Stimulated activated naive CD8-positive, alpha-beta T cell treated with anti-CD3 and anti-CD28 coated beads, Interleukin-15, amount 100 ng/mL, for 72 hours (primary cell): ENCODE data around the gene CHRNA9.
"Not testable (repeated sequence)": the region's sequence is repeated elsewhere in the genome, so short reads cannot be mapped to it uniquely, and the experiment has no call there.

ENCODE experiments used
- ATAC-seq: fragments of 150-1000 bp; cut with Tn5 transposase; 2 replicates; pipeline ENCODE4 v1.10.0; 2021; ENCODE audit warnings: mild to moderate bottlenecking, moderate library complexity
- DNase-seq, 2 donors: peaks; one replicate each; pipeline ENCODE4 v3.0.0; 2021 to 2022
- H3K27ac Mint-ChIP-seq, 2 donors: one replicate each; pipeline ENCODE4 v1.8.0; 2022; ENCODE audit warnings: mild to moderate bottlenecking in 2 of 2, mixed read lengths in 2 of 2, moderate library complexity in 2 of 2
- H3K27me3 Mint-ChIP-seq: one replicate; pipeline ENCODE4 v1.8.0; 2022; ENCODE audit warnings: mixed read lengths
- H3K4me1 Mint-ChIP-seq: one replicate; pipeline ENCODE4 v1.8.0; 2022; ENCODE audit warnings: mild to moderate bottlenecking, mixed read lengths
- H3K4me3 Mint-ChIP-seq, 2 donors: one replicate each; pipeline ENCODE4 v1.8.0; 2022; ENCODE audit warnings: mild to moderate bottlenecking in 2 of 2, mixed read lengths in 2 of 2, moderate library complexity in 1 of 2
- H3K9me3 Mint-ChIP-seq, 2 donors: one replicate each; pipeline ENCODE4 v1.8.0; 2022; ENCODE audit warnings: mixed read lengths in 2 of 2

The CHRNA9 gene

DNA sequence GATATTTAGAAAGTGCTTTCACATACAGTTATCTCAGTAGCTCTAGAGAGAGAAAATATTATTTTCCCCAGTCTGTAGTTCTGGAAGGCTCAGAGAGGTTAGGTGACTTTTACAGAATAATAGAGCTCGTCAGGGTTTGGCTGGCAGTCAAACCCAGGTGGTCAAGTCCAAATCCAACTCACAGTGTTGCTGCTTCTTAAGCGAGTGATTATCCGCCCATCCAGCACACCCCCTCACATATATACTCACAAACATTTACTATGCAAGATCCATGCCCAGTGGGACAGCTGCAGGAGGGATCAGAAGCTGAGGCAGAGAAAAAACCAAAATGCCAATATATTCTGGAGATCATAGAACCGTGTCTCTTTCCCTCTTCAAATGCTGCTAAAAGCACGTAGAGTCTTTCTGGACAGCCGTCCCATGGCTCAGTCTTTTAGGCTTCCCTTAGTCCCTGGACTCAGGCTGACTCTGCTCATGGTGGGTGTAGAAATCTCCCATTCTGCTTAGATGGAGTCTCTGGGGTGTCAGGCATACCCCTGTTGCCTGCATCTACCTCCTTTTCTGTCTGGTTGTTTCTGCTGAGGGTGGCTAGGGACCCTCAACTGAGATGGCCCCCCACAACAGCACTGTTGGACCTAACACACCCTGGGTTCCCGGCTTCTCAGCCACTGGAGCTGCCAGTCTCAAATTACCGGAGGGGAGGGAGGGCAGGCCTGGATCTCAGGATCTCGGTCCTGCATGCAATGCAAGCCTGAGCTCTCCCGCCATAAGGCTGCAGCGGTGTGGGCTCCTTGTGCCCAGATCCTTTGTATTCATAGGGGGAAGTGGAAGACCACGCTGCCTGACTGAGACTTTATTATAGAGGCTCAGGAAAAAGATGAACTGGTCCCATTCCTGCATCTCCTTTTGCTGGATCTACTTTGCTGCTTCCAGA is at the start of gene CHRNA9:
Gene CHRNA9, plus strand, starts transcription at position 743 of the 934 bp plus-strand sequence. Its CDS starts 135 bp downstream, at position 878.
- Mint-ChIP-seq H3K9me3 (no peaks in the 10 kb centered on the region), H3K4me3 (no peak within 1 kb of the TSS), H3K27me3 (no peaks in the 10 kb centered on the region), H3K27ac (no peak within 1 kb of the TSS), H3K4me1 (peaks cover under 1% of the 10 kb centered on the region)
- ATAC-seq (no peak), DNase-seq (no peak)

DNA sequence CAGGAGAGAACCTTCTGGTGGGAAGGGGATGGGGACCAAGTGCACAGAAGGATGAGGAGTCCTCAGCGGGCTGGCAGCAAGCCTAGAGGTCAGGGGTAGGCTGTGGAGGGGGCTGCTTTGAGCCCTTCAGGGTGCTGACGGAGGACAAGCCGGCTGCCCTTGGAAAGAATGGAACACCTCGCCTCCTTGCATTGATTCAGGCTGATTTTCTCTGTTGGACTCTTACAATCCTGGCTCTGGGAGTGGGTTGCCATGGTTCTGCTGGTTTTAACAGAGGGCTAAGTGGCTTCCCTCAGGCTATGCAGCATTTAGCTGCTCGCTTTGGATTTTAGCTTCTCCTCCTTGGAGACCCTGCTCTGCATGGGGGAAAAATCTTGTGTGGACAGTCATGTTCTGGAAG is 49.4 kb upstream of the CHRNA9 start:
- ATAC-seq (no peak), DNase-seq (no peak)
- Mint-ChIP-seq H3K4me3 (no peak overlapping the region), H3K9me3 (peaks cover 11 to 24% of the 10 kb centered on the region in 2 donors), H3K27me3 (no peaks in the 10 kb centered on the region), H3K27ac (no peak overlapping the region), H3K4me1 (peaks cover 93% of the 10 kb centered on the region)

- no peak for DNase-seq
- ATAC-seq = no peak
- Mint-ChIP-seq H3K4me1 (peaks cover 86% of the 10 kb centered on the region), H3K27me3 (no peaks in the 10 kb centered on the region), H3K4me3 (peak overlapping the region; percentile 2 to 69), H3K27ac (peak overlapping the region; percentile 37 to 92), H3K9me3 (peaks cover 0 to 1% of the 10 kb centered on the region in 2 donors)
Measured at GRCh38 chr4:40288566-40288965, 46.6 kb upstream of the CHRNA9 start.

DNA sequence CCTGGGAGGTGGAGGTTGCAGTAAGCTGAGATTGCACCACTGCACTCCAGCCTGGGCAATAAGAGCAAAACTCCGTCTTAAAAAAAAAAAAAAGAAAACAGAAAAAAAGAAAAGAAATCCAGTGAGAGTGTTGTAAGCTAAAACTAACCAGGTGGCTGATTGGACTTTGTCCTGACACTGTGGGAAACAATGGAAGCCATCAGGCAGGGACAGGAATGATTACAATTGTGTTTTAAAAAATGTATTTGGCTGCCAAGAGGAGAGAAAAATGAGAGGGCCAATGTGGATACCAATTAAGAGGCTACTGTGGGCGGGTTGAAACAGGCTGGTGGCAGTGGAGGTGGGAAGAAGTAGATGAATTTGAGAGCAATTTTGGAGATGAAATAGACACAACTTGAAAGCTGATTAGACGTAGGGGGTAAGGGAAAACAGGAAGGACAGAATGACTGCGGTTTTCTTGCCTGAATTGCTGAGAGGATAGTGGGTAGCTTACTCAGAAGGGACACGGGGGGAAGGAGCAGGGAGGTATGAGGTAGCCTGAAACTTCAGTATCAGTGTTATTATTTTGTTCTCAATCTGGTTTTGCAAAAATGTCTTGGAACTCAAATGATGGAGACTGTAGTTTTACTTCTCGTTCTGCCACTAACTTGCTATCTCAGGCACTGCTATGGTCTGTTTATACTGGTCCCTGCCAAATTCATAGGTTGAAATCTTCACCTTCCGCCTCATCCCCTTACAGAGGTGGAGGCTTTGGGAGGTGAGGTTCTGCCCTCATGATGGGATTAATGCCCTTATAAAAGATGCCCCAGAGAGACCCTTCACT is 45.6 kb upstream of the CHRNA9 start:
- H3K27ac Mint-ChIP-seq = peak overlapping the region; percentile 89 to 92

GRCh38 chr4:40290611-40291186 is 44.4 kb upstream of the CHRNA9 start:
- H3K4me3 Mint-ChIP-seq = peak overlapping the region in 1 of 2 donors; percentile 71
- H3K4me1 Mint-ChIP-seq = peaks cover 65% of the 10 kb centered on the region
- not testable (repeated sequence) for ATAC-seq, H3K9me3 Mint-ChIP-seq, H3K27ac Mint-ChIP-seq, DNase-seq, H3K27me3 Mint-ChIP-seq

More for the DNA sequence above, 45.6 kb upstream of the CHRNA9 start:
- DNase-seq (no peak), ATAC-seq (peak; percentile 61)
- Mint-ChIP-seq H3K9me3 (no peaks in the 10 kb centered on the region), H3K27me3 (no peaks in the 10 kb centered on the region), H3K4me3 (peak overlapping the region; percentile 69 to 71), H3K4me1 (peaks cover 76% of the 10 kb centered on the region)

DNA sequence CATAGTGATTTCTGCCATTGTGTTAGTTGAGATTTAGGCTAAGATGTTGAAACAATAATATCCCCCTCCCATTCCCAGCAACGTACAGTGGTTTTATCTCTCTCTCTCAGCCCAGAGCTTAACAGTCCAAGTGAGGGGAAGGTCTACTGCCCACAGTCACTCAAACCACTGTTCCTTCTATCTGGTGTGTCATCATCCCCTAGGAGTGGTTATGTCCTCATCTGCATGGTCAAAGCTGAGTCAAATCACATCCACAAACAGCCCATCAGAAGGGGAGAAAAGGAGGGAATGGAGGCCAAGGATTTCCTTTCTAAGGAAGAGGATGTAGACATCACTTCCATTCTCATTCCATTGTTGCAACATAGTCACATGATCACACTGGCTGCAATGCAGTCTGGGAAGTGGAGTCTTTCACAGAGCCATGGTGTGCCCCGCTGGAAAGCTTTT is 42.8 kb upstream of the CHRNA9 start:
- H3K27ac Mint-ChIP-seq = peak overlapping the region; percentile 20 to 81
- ATAC-seq = peak; percentile 73

DNA sequence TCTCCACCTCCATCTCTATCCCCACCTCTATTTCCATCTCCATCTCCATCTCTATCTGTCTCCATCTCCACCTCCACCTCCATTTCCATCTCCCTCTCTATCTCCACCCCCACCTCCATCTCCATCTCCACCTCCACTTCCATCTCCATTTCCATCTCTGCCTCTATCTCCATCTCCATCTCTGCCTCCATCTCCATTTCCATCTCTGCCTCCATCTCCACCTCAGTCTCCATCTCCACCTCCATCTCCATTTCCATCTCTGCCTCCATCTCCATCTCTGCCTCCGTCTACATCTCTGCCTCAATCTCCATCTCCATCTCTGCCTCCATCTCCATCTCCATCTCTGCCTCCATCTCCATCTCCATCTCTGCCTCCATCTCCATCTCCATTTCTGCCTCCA is 40.8 kb upstream of the CHRNA9 start:
- DNase-seq (no peak), ATAC-seq (no peak)
- Mint-ChIP-seq H3K27me3 (no peaks in the 10 kb centered on the region), H3K27ac (no peak overlapping the region), H3K4me3 (no peak overlapping the region), H3K9me3 (no peaks in the 10 kb centered on the region), H3K4me1 (peaks cover 54% of the 10 kb centered on the region)

More for the DNA sequence above, 42.8 kb upstream of the CHRNA9 start:
- Mint-ChIP-seq H3K27me3 (no peaks in the 10 kb centered on the region), H3K4me3 (peak overlapping the region in 1 of 2 donors; percentile 30), H3K4me1 (peaks cover 55% of the 10 kb centered on the region), H3K9me3 (no peaks in the 10 kb centered on the region)
- no peak for DNase-seq

GRCh38 chr4:40295030-40295429 is 40.1 kb upstream of the CHRNA9 start:
- not testable (repeated sequence) for H3K9me3 Mint-ChIP-seq, DNase-seq, ATAC-seq, H3K27me3 Mint-ChIP-seq, H3K27ac Mint-ChIP-seq, H3K4me3 Mint-ChIP-seq
- H3K4me1 Mint-ChIP-seq = peaks cover 54% of the 10 kb centered on the region

DNA sequence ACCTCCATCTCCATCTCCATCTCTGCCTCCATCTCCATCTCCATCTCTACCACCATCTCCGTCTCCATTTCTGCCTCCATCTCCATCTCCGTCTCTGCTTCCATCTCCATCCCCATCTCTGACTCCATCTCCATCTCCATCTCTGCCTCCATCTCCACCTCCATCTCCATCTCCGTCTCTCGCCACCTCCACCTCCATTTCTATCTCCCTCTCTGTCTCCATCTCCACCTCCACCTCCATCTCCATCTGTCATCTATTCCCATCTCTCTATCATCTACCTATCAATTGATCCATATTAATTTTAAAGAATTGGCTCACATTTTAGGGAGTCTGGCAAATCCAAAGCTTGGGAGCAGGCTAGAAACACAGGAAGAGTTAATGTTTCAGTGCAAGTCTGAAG is 39.6 kb upstream of the CHRNA9 start:
- Mint-ChIP-seq H3K4me1 (peaks cover 54% of the 10 kb centered on the region), H3K27ac (no peak overlapping the region), H3K9me3 (no peaks in the 10 kb centered on the region), H3K27me3 (no peaks in the 10 kb centered on the region), H3K4me3 (no peak overlapping the region)
- DNase-seq = no peak
- ATAC-seq = no peak

DNA sequence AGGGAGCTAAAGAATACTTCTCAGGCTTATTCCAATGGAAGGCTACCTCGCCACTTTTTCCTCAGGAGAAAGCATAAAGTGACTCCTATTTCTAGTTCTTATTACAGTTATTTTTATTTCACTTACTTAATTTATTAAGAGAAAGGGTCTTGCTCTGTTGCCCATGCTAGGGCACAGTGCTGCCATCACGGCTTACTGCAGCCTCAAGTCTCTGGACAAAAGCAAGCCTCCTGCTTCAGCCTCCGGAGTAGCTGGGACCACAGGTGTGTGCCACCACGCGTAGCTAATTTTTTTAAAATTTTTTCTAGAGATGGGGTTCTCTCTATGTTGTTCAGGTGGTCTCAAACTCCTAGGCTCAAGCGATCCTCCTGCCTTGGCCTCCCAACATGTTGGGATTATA is 36.0 kb upstream of the CHRNA9 start:
- Mint-ChIP-seq H3K4me1 (peaks cover 53% of the 10 kb centered on the region), H3K4me3 (no peak overlapping the region), H3K27me3 (no peaks in the 10 kb centered on the region), H3K9me3 (peaks cover 0 to 4% of the 10 kb centered on the region in 2 donors), H3K27ac (no peak overlapping the region)
- DNase-seq (no peak), ATAC-seq (no peak)

DNA sequence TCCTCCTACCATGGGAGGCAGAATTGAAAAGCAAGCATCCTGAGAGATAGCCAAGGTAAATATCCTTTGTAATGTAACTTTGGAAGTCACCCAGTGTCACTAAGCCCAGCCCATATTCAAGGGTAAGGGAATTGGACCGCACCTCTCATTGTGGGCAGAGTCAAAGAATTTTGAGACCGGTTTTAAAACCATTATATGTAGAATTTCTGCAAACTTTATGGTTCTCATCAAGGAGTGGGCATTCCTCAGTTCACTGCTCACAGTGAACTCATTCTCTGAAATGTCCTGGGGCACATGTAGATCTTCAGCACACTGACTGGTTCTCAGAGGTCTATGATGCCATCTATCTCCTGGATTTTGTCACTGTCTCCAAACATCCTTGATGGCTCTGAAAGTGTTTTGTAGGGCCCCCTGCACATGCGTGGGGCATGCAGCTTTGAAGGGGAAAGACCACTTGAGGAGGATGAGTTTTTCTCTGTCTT is 35.3 kb upstream of the CHRNA9 start:
- H3K4me3 Mint-ChIP-seq = no peak overlapping the region
- H3K27me3 Mint-ChIP-seq = no peaks in the 10 kb centered on the region
- H3K9me3 Mint-ChIP-seq = peaks cover 5 to 9% of the 10 kb centered on the region in 2 donors
- H3K4me1 Mint-ChIP-seq = peaks cover 59% of the 10 kb centered on the region
- DNase-seq = no peak
- ATAC-seq = peak; percentile 59
- H3K27ac Mint-ChIP-seq = no peak overlapping the region

GRCh38 chr4:40300371-40301162 is 34.6 kb upstream of the CHRNA9 start:
- peak overlapping the region; percentile 30 to 40 for H3K27ac Mint-ChIP-seq

DNA sequence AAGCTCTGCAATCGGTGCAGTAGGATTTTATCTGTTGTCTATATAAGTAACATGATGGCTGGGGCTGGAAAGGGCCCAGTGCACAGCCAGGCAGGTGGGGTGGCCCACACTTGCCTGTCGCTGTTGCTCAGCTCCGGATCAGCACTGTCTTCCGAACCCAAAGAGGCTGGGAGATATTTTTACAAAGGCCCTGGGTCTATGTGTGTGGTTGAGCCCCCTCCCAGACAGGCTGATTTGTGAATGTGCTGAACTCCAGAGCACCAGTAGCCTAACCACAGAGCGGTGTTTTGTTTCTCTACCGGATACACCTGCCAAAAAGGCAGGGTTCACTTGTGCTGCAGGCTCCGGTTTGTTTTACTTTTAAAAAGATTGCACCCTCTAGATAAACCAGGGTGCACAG is 33.5 kb upstream of the CHRNA9 start:
- H3K27me3 Mint-ChIP-seq = no peaks in the 10 kb centered on the region
- peaks cover 6 to 12% of the 10 kb centered on the region in 2 donors for H3K9me3 Mint-ChIP-seq
- peaks cover 76% of the 10 kb centered on the region for H3K4me1 Mint-ChIP-seq
- peak overlapping the region; percentile 74 to 75 for H3K4me3 Mint-ChIP-seq
- peak overlapping the region; percentile 71 to 94 for H3K27ac Mint-ChIP-seq
- DNase-seq = peak in 1 of 2 donors; percentile 38
- ATAC-seq = peak; percentile 51

More at GRCh38 chr4:40300371-40301162, 34.6 kb upstream of the CHRNA9 start:
- Mint-ChIP-seq H3K4me1 (peaks cover 66% of the 10 kb centered on the region), H3K27me3 (no peaks in the 10 kb centered on the region), H3K4me3 (peak overlapping the region; percentile 19 to 34), H3K9me3 (peaks cover 6 to 12% of the 10 kb centered on the region in 2 donors)
- DNase-seq = no peak
- ATAC-seq = no peak

DNA sequence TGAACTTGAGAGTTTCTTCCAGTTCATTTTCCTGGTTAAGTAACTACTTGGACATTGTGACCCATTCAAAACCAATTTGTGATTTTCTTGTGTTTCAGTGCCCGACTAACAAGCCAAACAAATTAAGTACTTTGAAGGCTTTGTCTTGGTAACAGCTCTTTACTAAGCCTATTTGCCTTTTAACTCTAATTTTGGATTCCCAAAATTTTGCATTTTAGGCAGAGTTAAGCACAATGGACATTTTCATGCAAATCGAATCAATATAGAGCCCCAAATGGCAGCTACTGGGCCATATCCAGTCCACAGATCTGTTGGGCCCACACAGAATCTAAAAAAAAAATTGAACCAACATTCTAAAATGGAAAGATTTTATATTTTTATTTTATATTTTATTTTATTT is 31.4 kb upstream of the CHRNA9 start:
- Mint-ChIP-seq H3K27ac (peak overlapping the region in 1 of 2 donors; percentile 73), H3K9me3 (peaks cover 6 to 12% of the 10 kb centered on the region in 2 donors), H3K27me3 (no peaks in the 10 kb centered on the region), H3K4me1 (peaks cover 80% of the 10 kb centered on the region), H3K4me3 (no peak overlapping the region)
- DNase-seq (no peak), ATAC-seq (no peak)
